Uterus (tissue), 2 donors: ENCODE results near the gene CDK5RAP1.
"Not testable (repeated sequence)": the region's sequence is repeated elsewhere in the genome, so short reads cannot be mapped to it uniquely, and the experiment has no call there.

Experiments used
- POLR2A ChIP-seq, 2 donors: fragments of 450-650 bp; IDR thresholded peaks; one replicate each; pipeline ENCODE4 v1.6.1; 2016; ENCODE audit warnings: antibody characterized with exemption in 2 of 2, mild to moderate bottlenecking in 1 of 2, moderate library complexity in 1 of 2
- TF ChIP-seq, protein P1 (sequence below), 4 experiments: fragments of 200-600 bp in 2 of 4; fragments of 450-650 bp in 2 of 4; sonication (generic) in 2 of 4; IDR thresholded peaks; one replicate each; pipeline ENCODE4 v1.5.1; 2016 to 2019; ENCODE audit warnings: antibody characterized with exemption in 4 of 4, mild to moderate bottlenecking in 2 of 4, moderate library complexity in 1 of 4

DNA sequence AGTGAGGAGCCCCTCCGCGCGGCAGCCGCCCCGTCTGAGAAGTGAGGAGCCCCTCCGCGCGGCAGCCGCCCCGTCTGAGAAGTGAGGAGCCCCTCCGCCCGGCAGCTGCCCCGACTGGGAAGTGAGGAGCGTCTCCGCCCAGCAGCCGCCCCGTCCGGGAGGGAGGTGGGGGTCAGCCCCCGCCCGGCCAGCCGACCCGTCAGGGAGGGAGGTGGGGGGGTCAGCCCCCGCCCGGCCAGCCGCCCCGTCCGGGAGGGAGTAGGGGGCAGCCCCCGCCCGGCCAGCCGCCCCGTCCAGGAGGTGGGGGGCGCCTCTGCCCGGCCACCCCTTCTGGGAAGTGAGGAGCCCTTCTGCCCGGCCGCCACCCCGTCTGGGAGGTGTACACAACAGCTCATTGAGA is 12.0 kb downstream of the CDK5RAP1 start:
- TF ChIP-seq, protein P1, sequence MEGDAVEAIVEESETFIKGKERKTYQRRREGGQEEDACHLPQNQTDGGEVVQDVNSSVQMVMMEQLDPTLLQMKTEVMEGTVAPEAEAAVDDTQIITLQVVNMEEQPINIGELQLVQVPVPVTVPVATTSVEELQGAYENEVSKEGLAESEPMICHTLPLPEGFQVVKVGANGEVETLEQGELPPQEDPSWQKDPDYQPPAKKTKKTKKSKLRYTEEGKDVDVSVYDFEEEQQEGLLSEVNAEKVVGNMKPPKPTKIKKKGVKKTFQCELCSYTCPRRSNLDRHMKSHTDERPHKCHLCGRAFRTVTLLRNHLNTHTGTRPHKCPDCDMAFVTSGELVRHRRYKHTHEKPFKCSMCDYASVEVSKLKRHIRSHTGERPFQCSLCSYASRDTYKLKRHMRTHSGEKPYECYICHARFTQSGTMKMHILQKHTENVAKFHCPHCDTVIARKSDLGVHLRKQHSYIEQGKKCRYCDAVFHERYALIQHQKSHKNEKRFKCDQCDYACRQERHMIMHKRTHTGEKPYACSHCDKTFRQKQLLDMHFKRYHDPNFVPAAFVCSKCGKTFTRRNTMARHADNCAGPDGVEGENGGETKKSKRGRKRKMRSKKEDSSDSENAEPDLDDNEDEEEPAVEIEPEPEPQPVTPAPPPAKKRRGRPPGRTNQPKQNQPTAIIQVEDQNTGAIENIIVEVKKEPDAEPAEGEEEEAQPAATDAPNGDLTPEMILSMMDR (IDR thresholded peaks at IDR 0.05), result not testable (repeated sequence)
- not testable (repeated sequence) for TF ChIP-seq POLR2A (IDR thresholded peaks at IDR 0.05)
